Measurements from ENCODE around the gene SOCS7.

SOCS7 gene

GRCh38 chr17:38351412-38352222 lies at the start of gene SOCS7:
TSS of gene SOCS7 (plus strand) at chr17:38351844. CDS start at chr17:38352053, 209 bp downstream.
- peak within 1 kb of the TSS; percentile 75 for H3K4me3 ChIP-seq (ENCODE audit: low read depth, low read length)
- no peak for TF ChIP-seq CTCF (IDR thresholded peaks at IDR 0.05; ENCODE audit: insufficient read depth, low read length, missing control alignments)
- ChIA-PET CTCF (interaction anchor here (1.4 to 14.4 kb wide), 9 partner anchors 11 to 316 kb away, joined by 5 to 456 read pairs (median 57); no protein-coding TSS in a partner anchor), POLR2A (interaction anchor here (0.6 to 1.1 kb wide), 6 partner anchors 10 to 158 kb away, joined by 3 to 4 read pairs (median 3); no protein-coding TSS in a partner anchor)
- peak; percentile 17 for DNase-seq (ENCODE audit: low read depth, low spot score)

DNA sequence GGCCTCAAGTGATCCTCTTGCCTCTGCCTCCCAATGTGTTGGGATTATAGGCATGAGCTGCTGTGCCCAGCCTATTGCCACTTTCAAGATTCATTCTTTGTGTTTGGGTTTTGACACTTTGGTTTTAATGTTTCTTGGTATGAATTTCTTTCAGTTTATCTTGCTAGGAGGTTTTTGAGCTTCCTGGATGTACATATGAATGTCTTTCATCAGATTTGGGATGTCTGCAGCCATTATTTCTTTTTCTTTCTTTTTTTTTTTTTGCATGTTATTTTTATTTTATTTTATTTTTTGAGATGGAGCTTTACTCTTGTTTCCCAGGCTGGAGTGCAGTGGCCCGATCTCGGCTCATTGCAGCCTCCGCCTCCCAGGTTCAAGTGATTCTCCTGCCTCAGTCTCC lies 36.1 kb upstream of the SOCS7 start:
- no peak for DNase-seq (ENCODE audit: low read depth, low spot score)
- no peak for TF ChIP-seq CTCF (IDR thresholded peaks at IDR 0.05; ENCODE audit: insufficient read depth, low read length, missing control alignments)
- no peak overlapping the region for H3K4me3 ChIP-seq (ENCODE audit: low read depth, low read length)
- POLR2A ChIA-PET, result no interaction called here
- CTCF ChIA-PET, result interaction anchor here (2.1 to 11.8 kb wide), 3 partner anchors 9 to 34 kb away, joined by 11 to 140 read pairs (median 15); no protein-coding TSS in a partner anchor

- no peak overlapping the region for H3K4me3 ChIP-seq (ENCODE audit: low read depth, low read length)
- DNase-seq (ENCODE audit: low read depth, low spot score), result no peak
- CTCF ChIA-PET, result interaction anchor here (2.1 to 11.8 kb wide), 3 partner anchors 8 to 32 kb away, joined by 11 to 140 read pairs (median 15); no protein-coding TSS in a partner anchor
- POLR2A ChIA-PET, result no interaction called here
- no peak for TF ChIP-seq CTCF (IDR thresholded peaks at IDR 0.05; ENCODE audit: insufficient read depth, low read length, missing control alignments)
These were observed 34.6 kb upstream of the SOCS7 start for GRCh38 chr17:38317081-38317480.

DNA sequence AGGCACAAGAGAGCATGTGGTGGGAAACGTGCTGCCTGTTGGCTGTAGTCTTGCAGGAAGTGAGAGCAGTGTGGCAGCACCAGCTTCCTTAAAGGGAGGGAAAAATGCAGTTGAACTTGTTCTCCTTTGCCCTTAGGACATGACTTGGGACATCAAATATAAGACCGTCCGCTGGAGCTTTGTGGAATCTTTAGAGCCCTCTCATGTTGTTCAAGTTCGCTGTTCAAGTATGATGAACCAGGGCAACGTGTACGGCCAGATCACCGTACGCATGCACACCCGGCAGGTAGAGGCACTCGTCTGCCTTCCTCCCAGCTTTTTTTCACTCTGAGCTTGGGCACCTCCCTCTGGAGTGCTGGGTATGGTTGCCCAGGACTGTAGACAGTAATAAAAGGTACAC lies 31.2 kb upstream of the SOCS7 start:
- DNase-seq (ENCODE audit: low read depth, low spot score), result no peak
- POLR2A ChIA-PET, result interaction anchor here (0.8 kb wide), 1 partner anchor 21 kb away, joined by 4 read pairs; no protein-coding TSS in a partner anchor
- no peak for TF ChIP-seq CTCF (IDR thresholded peaks at IDR 0.05; ENCODE audit: insufficient read depth, low read length, missing control alignments)
- CTCF ChIA-PET, result interaction anchor here (1.0 to 11.8 kb wide), 2 partner anchors 12 to 124 kb away, joined by 3 to 140 read pairs; no protein-coding TSS in a partner anchor
- H3K4me3 ChIP-seq (ENCODE audit: low read depth, low read length), result no peak overlapping the region

- ChIA-PET POLR2A (no interaction called here), CTCF (interaction anchor here (0.8 to 11.8 kb wide), 19 partner anchors 10 to 346 kb away, joined by 3 to 140 read pairs (median 5); partner anchors contain the start of gene SOCS7)
These were observed 29.4 kb upstream of the SOCS7 start for GRCh38 chr17:38322156-38322779.

More at GRCh38 chr17:38322156-38322779, 29.4 kb upstream of the SOCS7 start:
- DNase-seq (ENCODE audit: low read depth, low spot score), result no peak
- peak; percentile 77 for TF ChIP-seq CTCF (IDR thresholded peaks at IDR 0.05; ENCODE audit: insufficient read depth, low read length, missing control alignments)
- no peak overlapping the region for H3K4me3 ChIP-seq (ENCODE audit: low read depth, low read length)
